Activated CD8-positive, alpha-beta T cell treated with anti-CD3 and anti-CD28 coated beads, Interleukin-2, amount 10 ng/mL, durations not matched to agents 7 days and 5 days (primary cell): ENCODE data around the gene SMPD2. TPM values are rescaled to one million over a fixed set of nuclear protein-coding genes. Genes with fewer than 3 reads are reported as not detected.
"Not testable (repeated sequence)": the region's sequence is repeated elsewhere in the genome, so short reads cannot be mapped to it uniquely, and the experiment has no call there.

Experiments used
- ATAC-seq: fragments of 150-1000 bp; cut with Tn5 transposase; one replicate; pipeline ENCODE4 v1.10.0; 2021; ENCODE audit warnings: moderate library complexity
- CTCF ChIA-PET: fragments of 350-600 bp; sonication (Branson Sonifier 250); formaldehyde crosslinking; loops from one replicate; lab custom pipeline; 2021; ENCODE audit warnings: antibody characterized with exemption; lab: Charles Lee
- POLR2A ChIA-PET: fragments of 350-600 bp; sonication (Branson Sonifier 250); formaldehyde crosslinking; loops from one replicate; lab custom pipeline; 2021; ENCODE audit warnings: antibody characterized with exemption; lab: Charles Lee
- DNase-seq: peaks from one replicate; pipeline ENCODE4 v3.0.0-alpha.2; 2020
- H3K27ac Mint-ChIP-seq: one replicate; pipeline ENCODE4 v1.8.0; 2021; ENCODE audit warnings: mild to moderate bottlenecking, mixed read lengths
- H3K27me3 Mint-ChIP-seq: one replicate; pipeline ENCODE4 v1.8.0; 2021; ENCODE audit warnings: low read depth, mixed read lengths
- H3K36me3 Mint-ChIP-seq: one replicate; pipeline ENCODE4 v1.8.0; 2021; ENCODE audit warnings: low read depth, mixed read lengths
- H3K4me1 Mint-ChIP-seq: one replicate; pipeline ENCODE4 v1.8.0; 2021; ENCODE audit warnings: low read depth, mixed read lengths
- H3K4me3 Mint-ChIP-seq: one replicate; pipeline ENCODE4 v1.8.0; 2021; ENCODE audit warnings: mild to moderate bottlenecking, mixed read lengths
- H3K9me3 Mint-ChIP-seq: one replicate; pipeline ENCODE4 v1.8.0; 2022; ENCODE audit warnings: mixed read lengths; ENCODE audit not compliant: insufficient read depth
- total RNA-seq, 2 experiments: library from RNA; stranded (reverse); gene quantifications; one replicate each; pipeline ENCODE4 v1.2.3, GENCODE V29; 2021

Gene SMPD2
- total RNA-seq, 2 experiments from 2014 or later: 15.5 to 15.6 TPM

GRCh38 chr6:109454496-109455436 lies 14.2 kb downstream of the SMPD2 start:
- DNase-seq: peak; percentile 84
- H3K27ac Mint-ChIP-seq: peak overlapping the region; percentile 99
- no peaks in the 10 kb centered on the region for H3K9me3 Mint-ChIP-seq
- H3K4me3 Mint-ChIP-seq: peak overlapping the region; percentile 97
- peak; percentile 49 for ATAC-seq
- ChIA-PET CTCF (interaction anchor here (0.7 to 2.7 kb wide), 7 partner anchors 12 to 585 kb away, joined by 3 to 24 read pairs (median 4); partner anchors contain the start of genes CD164, PPIL6 and SMPD2), POLR2A (interaction anchor here (0.8 to 5.4 kb wide), 9 partner anchors 9 to 585 kb away, joined by 3 to 72 read pairs (median 10); partner anchors contain the start of genes CD164, PPIL6, SMPD2 and ZBTB24)
- H3K36me3 Mint-ChIP-seq: peaks cover 45% of the 10 kb centered on the region
- no peaks in the 10 kb centered on the region for H3K27me3 Mint-ChIP-seq
- peaks cover 80% of the 10 kb centered on the region for H3K4me1 Mint-ChIP-seq

GRCh38 chr6:109455437-109456110 lies 15.1 kb downstream of the SMPD2 start, which contains the start of gene MICAL1:
Gene MICAL1, minus strand, starts transcription at chr6:109455772. Its CDS starts 1,576 bp downstream, at chr6:109454196.
- DNase-seq (peak; percentile 89), ATAC-seq (peak; percentile 75)
- peak within 1 kb of the TSS; percentile 99 for H3K27ac Mint-ChIP-seq
- peaks cover 76% of the 10 kb centered on the region for H3K4me1 Mint-ChIP-seq
- ChIA-PET CTCF (interaction anchor here (0.6 to 2.5 kb wide), 6 partner anchors 14 to 584 kb away, joined by 3 to 16 read pairs (median 4); partner anchors contain the start of genes CD164, PPIL6 and SMPD2), POLR2A (interaction anchor here (0.8 to 5.4 kb wide), 8 partner anchors 8 to 584 kb away, joined by 3 to 72 read pairs (median 10); partner anchors contain the start of genes CD164, PPIL6, SMPD2 and ZBTB24)
- no peaks in the 10 kb centered on the region for H3K9me3 Mint-ChIP-seq
- peak within 1 kb of the TSS; percentile 97 for H3K4me3 Mint-ChIP-seq
- peaks cover 44% of the 10 kb centered on the region for H3K36me3 Mint-ChIP-seq
- no peaks in the 10 kb centered on the region for H3K27me3 Mint-ChIP-seq

GRCh38 chr6:109456111-109456583 lies 15.6 kb downstream of the SMPD2 start:
- ChIA-PET POLR2A (interaction anchor here (1.0 to 5.4 kb wide), 7 partner anchors 8 to 584 kb away, joined by 3 to 72 read pairs (median 11); partner anchors contain the start of genes CD164, PPIL6, SMPD2 and ZBTB24), CTCF (interaction anchor here (0.6 to 2.5 kb wide), 8 partner anchors 15 to 583 kb away, joined by 3 to 16 read pairs (median 4); partner anchors contain the start of genes CD164, PPIL6 and SMPD2)
- peaks cover 44% of the 10 kb centered on the region for H3K36me3 Mint-ChIP-seq
- peaks cover 74% of the 10 kb centered on the region for H3K4me1 Mint-ChIP-seq
- ATAC-seq (no peak), DNase-seq (no peak)
- H3K27me3 Mint-ChIP-seq: no peaks in the 10 kb centered on the region
- no peaks in the 10 kb centered on the region for H3K9me3 Mint-ChIP-seq
- peak overlapping the region; percentile 97 for H3K4me3 Mint-ChIP-seq
- H3K27ac Mint-ChIP-seq: peak overlapping the region; percentile 27

- Mint-ChIP-seq H3K27me3 (no peaks in the 10 kb centered on the region), H3K36me3 (peaks cover 46% of the 10 kb centered on the region), H3K9me3 (no peaks in the 10 kb centered on the region), H3K27ac (peak overlapping the region; percentile 61), H3K4me1 (peaks cover 73% of the 10 kb centered on the region), H3K4me3 (peak overlapping the region; percentile 97)
- DNase-seq: no peak
- POLR2A ChIA-PET: interaction anchor here (0.7 to 5.4 kb wide), 6 partner anchors 14 to 77 kb away, joined by 3 to 72 read pairs (median 8); partner anchors contain the start of genes CD164, PPIL6, SMPD2 and ZBTB24
- no peak for ATAC-seq
- CTCF ChIA-PET: interaction anchor here (1.3 to 2.5 kb wide), 4 partner anchors 15 to 74 kb away, joined by 4 to 16 read pairs (median 4); partner anchors contain the start of genes PPIL6 and SMPD2
Measured at GRCh38 chr6:109456710-109457561, 16.4 kb downstream of the SMPD2 start.

GRCh38 chr6:109457562-109457996 lies 17.1 kb downstream of the SMPD2 start:
- POLR2A ChIA-PET: interaction anchor here (0.7 to 5.4 kb wide), 4 partner anchors 16 to 78 kb away, joined by 3 to 40 read pairs (median 8); partner anchors contain the start of genes SMPD2 and ZBTB24
- Mint-ChIP-seq H3K4me3 (peak overlapping the region; percentile 16), H3K27me3 (no peaks in the 10 kb centered on the region)

GRCh38 chr6:109458774-109459531 lies 18.4 kb downstream of the SMPD2 start:
- peak; percentile 35 for ATAC-seq
- no peaks in the 10 kb centered on the region for H3K27me3 Mint-ChIP-seq
- no peak overlapping the region for H3K4me3 Mint-ChIP-seq
- peaks cover 56% of the 10 kb centered on the region for H3K4me1 Mint-ChIP-seq
- ChIA-PET CTCF (interaction anchor here (1.0 to 2.2 kb wide), 8 partner anchors 11 to 271 kb away, joined by 3 to 11 read pairs (median 4); partner anchors contain the start of genes CD164, PPIL6 and SMPD2), POLR2A (interaction anchor here (0.8 to 1.7 kb wide), 5 partner anchors 11 to 86 kb away, joined by 3 to 9 read pairs (median 6); partner anchors contain the start of gene CD164)
- peak; percentile 72 for DNase-seq
- H3K36me3 Mint-ChIP-seq: peaks cover 48% of the 10 kb centered on the region
- peak overlapping the region; percentile 76 for H3K27ac Mint-ChIP-seq
- no peaks in the 10 kb centered on the region for H3K9me3 Mint-ChIP-seq

More at GRCh38 chr6:109457562-109457996, 17.1 kb downstream of the SMPD2 start:
- CTCF ChIA-PET: interaction anchor here (0.7 to 2.5 kb wide), 4 partner anchors 14 to 422 kb away, joined by 3 to 16 read pairs (median 4); partner anchors contain the start of genes PPIL6 and SMPD2
- no peak for DNase-seq
- peak overlapping the region; percentile 23 for H3K27ac Mint-ChIP-seq
- no peak for ATAC-seq
- peaks cover 70% of the 10 kb centered on the region for H3K4me1 Mint-ChIP-seq
- H3K9me3 Mint-ChIP-seq: no peaks in the 10 kb centered on the region
- peaks cover 46% of the 10 kb centered on the region for H3K36me3 Mint-ChIP-seq

- no peak overlapping the region for H3K4me3 Mint-ChIP-seq
- ChIA-PET POLR2A (interaction anchor here (0.6 to 1.7 kb wide), 3 partner anchors 10 to 1146 kb away, joined by 3 to 9 read pairs (median 3); no protein-coding TSS in a partner anchor), CTCF (interaction anchor here (1.0 to 2.2 kb wide), 6 partner anchors 9 to 31 kb away, joined by 3 to 11 read pairs (median 4); partner anchors contain the start of genes PPIL6 and SMPD2)
- peaks cover 56% of the 10 kb centered on the region for H3K4me1 Mint-ChIP-seq
- DNase-seq (no peak), ATAC-seq (no peak)
- no peaks in the 10 kb centered on the region for H3K27me3 Mint-ChIP-seq
- H3K36me3 Mint-ChIP-seq: peaks cover 54% of the 10 kb centered on the region
- H3K27ac Mint-ChIP-seq: no peak overlapping the region
- no peaks in the 10 kb centered on the region for H3K9me3 Mint-ChIP-seq
Measured at GRCh38 chr6:109460161-109460829, 19.8 kb downstream of the SMPD2 start.

- H3K36me3 Mint-ChIP-seq: peaks cover 63% of the 10 kb centered on the region
- CTCF ChIA-PET: interaction anchor here (1.1 kb wide), 1 partner anchor 579 kb away, joined by 3 read pairs; no protein-coding TSS in a partner anchor
Measured at GRCh38 chr6:109461205-109461604, 20.7 kb downstream of the SMPD2 start.

More at GRCh38 chr6:109461205-109461604, 20.7 kb downstream of the SMPD2 start:
- H3K4me1 Mint-ChIP-seq: peaks cover 62% of the 10 kb centered on the region
- H3K9me3 Mint-ChIP-seq, H3K27ac Mint-ChIP-seq, H3K27me3 Mint-ChIP-seq, POLR2A ChIA-PET, DNase-seq, H3K4me3 Mint-ChIP-seq, ATAC-seq: not testable (repeated sequence)
